B cell (primary cell): ENCODE results near the gene KLK13. TPM values are rescaled to one million over a fixed set of nuclear protein-coding genes. Genes with fewer than 3 reads are reported as not detected.

Experiments used
- ATAC-seq: fragments of 200-7000 bp; cut with Tn5 transposase; one replicate; pipeline ENCODE4 v1.10.0; 2021; ENCODE audit warnings: low read depth, mild to moderate bottlenecking, moderate number of reproducible peaks, moderate library complexity
- CTCF ChIA-PET: fragments of 350-600 bp; sonication (Branson Sonifier 250); formaldehyde crosslinking; loops from one replicate; lab custom pipeline; 2021; ENCODE audit warnings: antibody characterized with exemption, inconsistent platforms; lab: Charles Lee
- POLR2A ChIA-PET: fragments of 350-600 bp; sonication (Branson Sonifier 250); formaldehyde crosslinking; loops from one replicate; lab custom pipeline; 2021; ENCODE audit warnings: antibody characterized with exemption; lab: Charles Lee
- DNase-seq: peaks from one replicate; pipeline ENCODE4 v3.0.0; 2013
- H2AFZ ChIP-seq: 2 replicates; pipeline ENCODE4 v1.6.1; 2012; ENCODE audit warnings: mild to moderate bottlenecking, low read depth, low read length; ENCODE audit not compliant: insufficient read depth, poor library complexity, severe bottlenecking
- H3K27ac ChIP-seq, 2 donors: 1 replicate in 1 of 2; 2 replicates in 1 of 2; pipeline ENCODE4 v1.5.1; 2012 to 2013; ENCODE audit warnings: low read length in 2 of 2, mild to moderate bottlenecking in 2 of 2, moderate library complexity in 1 of 2
- H3K27me3 ChIP-seq, 4 experiments: fragments of 200-600 bp in 1 of 4; sonication (generic) in 1 of 4; replicated peaks in 1 of 4; 1 replicate in 2 of 4; 2 replicates in 2 of 4; pipeline versions ENCODE4 v1.6.1 to v1.7.0; 2013 to 2016; ENCODE audit warnings: low read length in 3 of 4, mild to moderate bottlenecking in 2 of 4, mixed read lengths in 1 of 4, moderate library complexity in 1 of 4; ENCODE audit not compliant: insufficient read depth in 4 of 4, control insufficient read depth in 3 of 4; ENCODE audit errors: control extremely low read depth in 1 of 4
- H3K36me3 ChIP-seq, 2 experiments: replicated peaks in 1 of 2; 1 replicate in 1 of 2; 2 replicates in 1 of 2; pipeline versions ENCODE4 v1.6.1 to v1.7.1; 2013; ENCODE audit warnings: low read length in 1 of 2; ENCODE audit not compliant: insufficient read depth in 2 of 2, control insufficient read depth in 1 of 2; ENCODE audit errors: control extremely low read depth in 1 of 2, extremely low read depth in 1 of 2
- H3K4me1 ChIP-seq, 2 donors: fragments of 200-600 bp in 1 of 2; sonication (generic) in 1 of 2; 1 replicate in 1 of 2; 2 replicates in 1 of 2; pipeline versions ENCODE4 v1.5.1 to v1.6.1; 2013 to 2017; ENCODE audit warnings: low read length in 2 of 2; ENCODE audit not compliant: control insufficient read depth in 2 of 2, insufficient read depth in 2 of 2
- H3K4me2 ChIP-seq: replicated peaks from 2 replicates; pipeline ENCODE3; 2012; ENCODE audit warnings: mild to moderate bottlenecking, low read depth, low read length; ENCODE audit not compliant: poor library complexity, severe bottlenecking
- H3K4me3 ChIP-seq, 5 experiments: fragments of 200-600 bp in 1 of 5; sonication (generic) in 1 of 5; 1 replicate in 3 of 5; 2 replicates in 2 of 5; pipeline versions ENCODE4 v1.5.1 to v1.7.0; 2011 to 2016; ENCODE audit warnings: low read length in 4 of 5, mild to moderate bottlenecking in 4 of 5, low read depth in 2 of 5, control low read depth in 1 of 5, moderate library complexity in 1 of 5; ENCODE audit not compliant: insufficient read depth in 1 of 5; ENCODE audit errors: control extremely low read depth in 1 of 5, extremely low read depth in 1 of 5
- H3K79me2 ChIP-seq: fragments of 200-600 bp; sonication (generic); one replicate; pipeline ENCODE4 v1.6.0; 2016; ENCODE audit warnings: low read length; ENCODE audit not compliant: control insufficient read depth, insufficient read depth
- H3K9ac ChIP-seq: fragments of 200-600 bp; sonication (generic); 2 replicates; pipeline ENCODE4 v1.6.1; 2017; ENCODE audit warnings: mild to moderate bottlenecking, low read length, moderate library complexity
- H3K9me3 ChIP-seq, 3 donors: one replicate each; pipeline versions ENCODE4 v1.6.1 to v1.7.1; 2013; ENCODE audit warnings: low read length in 2 of 3; ENCODE audit not compliant: control insufficient read depth in 2 of 3, insufficient read depth in 1 of 3; ENCODE audit errors: control extremely low read depth in 1 of 3
- H4K20me1 ChIP-seq: 2 replicates; pipeline ENCODE4 v1.6.0; 2012; ENCODE audit warnings: mild to moderate bottlenecking, low read length; ENCODE audit not compliant: insufficient read depth, control insufficient read depth, poor library complexity, severe bottlenecking
- H3K27ac Mint-ChIP-seq: one replicate; pipeline ENCODE4 v1.8.0; 2021; ENCODE audit warnings: mixed read lengths
- H3K27me3 Mint-ChIP-seq: one replicate; pipeline ENCODE4 v1.8.0; 2021; ENCODE audit warnings: mixed read lengths
- H3K4me1 Mint-ChIP-seq: one replicate; pipeline ENCODE4 v1.8.0; 2021; ENCODE audit warnings: mixed read lengths
- H3K4me3 Mint-ChIP-seq: one replicate; pipeline ENCODE4 v1.8.0; 2021; ENCODE audit warnings: mixed read lengths
- H3K9me3 Mint-ChIP-seq: one replicate; pipeline ENCODE4 v1.8.0; 2022; ENCODE audit warnings: mixed read lengths; ENCODE audit not compliant: insufficient read depth
- EZH2 ChIP-seq: IDR thresholded peaks from 2 replicates; pipeline ENCODE4 v1.6.1; 2012; ENCODE audit warnings: borderline replicate concordance, low read depth, mild to moderate bottlenecking, moderate library complexity, low read length; ENCODE audit not compliant: insufficient read depth, poor library complexity, severe bottlenecking
- WGBS: methylation state at CpG from one replicate; pipeline ENCODE4 v1.1.5; 2013; ENCODE audit warnings: missing lambda C conversion rate; ENCODE audit not compliant: insufficient coverage; 5-methylcytosine and 5-hydroxymethylcytosine counted together
- intact Hi-C: fragments of 100-400 bp; cut with micrococcal nuclease; formaldehyde crosslinking; loops from one replicate; pipeline ENCODE4 v1.10.0; 2022
- polyA plus RNA-seq: library from polyadenylated mRNA; depleted of rRNA; stranded (reverse); fragments of >200 nt; gene quantifications from 2 replicates; pipeline ENCODE4 v1.2.3, GENCODE V29; 2012
- total RNA-seq, 2 donors: library from RNA; stranded (reverse); fragments of 120-200 nt in 1 of 2; gene quantifications; 1 replicate in 1 of 2; 2 replicates in 1 of 2; pipeline versions ENCODE4 v1.2.3 to v1.2.4, GENCODE V29; 2013 to 2022
- TF ChIP-seq, protein P1 (sequence below): fragments of 200-600 bp; IDR thresholded peaks from one replicate; pipeline ENCODE4 v1.8.0; 2022; ENCODE audit warnings: antibody characterized with exemption, mild to moderate bottlenecking

Gene KLK13
- total and polyA plus RNA-seq, 2 donors (not counting 1 experiment from before 2014, with no cell fraction given), result not detected

DNA sequence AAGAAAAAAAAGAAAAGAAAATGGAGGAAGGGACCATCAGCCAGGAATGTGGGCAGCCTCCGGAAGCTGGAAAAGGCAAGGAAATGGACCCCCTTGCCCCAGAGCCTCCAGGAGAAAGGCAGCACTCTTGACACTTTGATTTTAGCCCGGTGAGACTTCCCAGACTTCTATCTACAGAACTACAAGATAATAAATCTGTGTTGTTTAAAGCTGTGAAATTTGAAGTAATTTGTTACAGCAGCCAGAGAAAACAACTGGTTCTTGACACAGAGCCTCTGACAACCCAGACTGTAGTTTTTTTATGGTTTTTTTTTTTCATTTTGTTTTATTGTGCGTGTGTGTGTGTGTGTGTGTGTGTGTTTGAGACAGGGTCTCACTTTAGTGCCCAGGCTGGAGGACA, 35.7 kb upstream of the KLK13 start:
- DNase-seq, result no peak
- peaks cover 11 to 27% of the 10 kb centered on the region in 2 experiments for H3K36me3 ChIP-seq

DNA sequence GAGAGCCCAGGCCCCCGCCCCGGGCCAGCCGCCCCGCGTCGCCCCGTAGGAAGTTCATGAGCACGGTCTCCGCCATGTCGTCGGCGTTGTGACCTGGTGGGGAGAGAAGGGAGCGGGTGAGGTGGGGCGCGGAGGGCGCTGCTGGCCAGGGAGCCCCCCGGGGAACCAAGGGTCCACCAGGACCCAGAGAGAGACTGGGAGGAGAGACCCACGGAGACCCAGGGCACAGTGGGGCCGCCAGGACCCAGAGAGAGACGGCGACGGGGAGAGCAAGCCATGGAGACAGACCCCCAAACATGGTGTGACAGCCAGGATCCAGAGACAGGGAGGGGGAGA, 34.1 kb upstream of the KLK13 start:
- H3K4me2 ChIP-seq, result no peak overlapping the region
- POLR2A ChIA-PET, result no interaction called here
- H4K20me1 ChIP-seq, result peaks cover 41% of the 10 kb centered on the region
- WGBS, result 84% methylated on average over 22 of the region's 22 CpGs
- CTCF ChIA-PET, result no interaction called here
- Mint-ChIP-seq H3K4me3 (no peak overlapping the region), H3K27ac (no peak overlapping the region), H3K4me1 (peaks cover 8% of the 10 kb centered on the region), H3K9me3 (no peaks in the 10 kb centered on the region), H3K27me3 (no peaks in the 10 kb centered on the region)
- no peak overlapping the region for H3K27ac ChIP-seq
- intact Hi-C loops, result no loop called here
- H3K36me3 ChIP-seq, result peaks cover 11 to 27% of the 10 kb centered on the region in 2 experiments
- no peaks in the 10 kb centered on the region for H3K27me3 ChIP-seq
- DNase-seq, result no peak
- H3K9me3 ChIP-seq, result no peaks in the 10 kb centered on the region
- no peak for ATAC-seq
- H3K4me3 ChIP-seq, result no peak overlapping the region
- peaks cover 23% of the 10 kb centered on the region for H3K79me2 ChIP-seq
- no peak overlapping the region for H3K9ac ChIP-seq
- TF ChIP-seq, protein P1, sequence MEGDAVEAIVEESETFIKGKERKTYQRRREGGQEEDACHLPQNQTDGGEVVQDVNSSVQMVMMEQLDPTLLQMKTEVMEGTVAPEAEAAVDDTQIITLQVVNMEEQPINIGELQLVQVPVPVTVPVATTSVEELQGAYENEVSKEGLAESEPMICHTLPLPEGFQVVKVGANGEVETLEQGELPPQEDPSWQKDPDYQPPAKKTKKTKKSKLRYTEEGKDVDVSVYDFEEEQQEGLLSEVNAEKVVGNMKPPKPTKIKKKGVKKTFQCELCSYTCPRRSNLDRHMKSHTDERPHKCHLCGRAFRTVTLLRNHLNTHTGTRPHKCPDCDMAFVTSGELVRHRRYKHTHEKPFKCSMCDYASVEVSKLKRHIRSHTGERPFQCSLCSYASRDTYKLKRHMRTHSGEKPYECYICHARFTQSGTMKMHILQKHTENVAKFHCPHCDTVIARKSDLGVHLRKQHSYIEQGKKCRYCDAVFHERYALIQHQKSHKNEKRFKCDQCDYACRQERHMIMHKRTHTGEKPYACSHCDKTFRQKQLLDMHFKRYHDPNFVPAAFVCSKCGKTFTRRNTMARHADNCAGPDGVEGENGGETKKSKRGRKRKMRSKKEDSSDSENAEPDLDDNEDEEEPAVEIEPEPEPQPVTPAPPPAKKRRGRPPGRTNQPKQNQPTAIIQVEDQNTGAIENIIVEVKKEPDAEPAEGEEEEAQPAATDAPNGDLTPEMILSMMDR, result no peak
- TF ChIP-seq EZH2, result no peak
- H3K4me1 ChIP-seq, result no peaks in the 10 kb centered on the region
- no peak overlapping the region for H2AFZ ChIP-seq

More for the DNA sequence above, 35.7 kb upstream of the KLK13 start:
- Histone ChIP-seq H3K79me2 (peaks cover 36% of the 10 kb centered on the region), H2AFZ (no peak overlapping the region), H3K9ac (no peak overlapping the region), H3K4me1 (no peaks in the 10 kb centered on the region), H3K27ac (no peak overlapping the region), H3K9me3 (no peaks in the 10 kb centered on the region), H4K20me1 (peaks cover 53% of the 10 kb centered on the region), H3K4me3 (no peak overlapping the region), H3K27me3 (no peaks in the 10 kb centered on the region), H3K4me2 (no peak overlapping the region)
- Mint-ChIP-seq H3K27me3 (no peaks in the 10 kb centered on the region), H3K27ac (no peak overlapping the region), H3K9me3 (no peaks in the 10 kb centered on the region), H3K4me1 (peaks cover 14% of the 10 kb centered on the region), H3K4me3 (no peak overlapping the region)
- WGBS, result 20% methylated on average over 1 of the region's 3 CpGs
- no peak for ATAC-seq
- TF ChIP-seq, protein P1, result no peak
- TF ChIP-seq EZH2, result no peak
- intact Hi-C loops, result no loop called here
- POLR2A ChIA-PET, result no interaction called here
- CTCF ChIA-PET, result no interaction called here
